ENCODE data around the gene RASL12.
A peak's percentile ranks its signal among the peaks of the same experiment; 100 is the strongest.
"Not testable (repeated sequence)": the region's sequence is repeated elsewhere in the genome, so short reads cannot be mapped to it uniquely, and the experiment has no call there.

The RASL12 gene

DNA sequence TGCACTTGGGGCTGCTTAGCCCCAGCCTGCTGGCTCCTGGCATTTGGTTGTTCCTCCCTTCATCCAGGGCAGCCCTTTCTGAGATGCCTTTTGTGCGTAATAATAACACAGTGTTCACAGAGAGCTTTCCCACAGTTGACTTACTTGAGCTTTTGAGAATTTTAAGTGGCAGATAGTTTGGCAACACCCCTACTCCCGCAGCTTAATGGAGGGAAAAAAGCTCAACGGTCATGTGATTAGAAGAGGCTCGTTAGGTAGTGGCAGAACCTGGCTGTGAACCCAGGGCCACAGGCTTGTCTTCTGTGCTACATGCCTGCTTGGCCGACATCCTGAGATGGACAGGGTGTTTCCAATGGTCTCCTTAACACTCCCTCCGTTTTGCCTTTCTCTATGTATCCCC lies 13.5 kb upstream of the RASL12 start:
- H3K4me3 ChIP-seq (ENCODE audit: low read depth, low read length): no peak overlapping the region
- TF ChIP-seq, protein P1, sequence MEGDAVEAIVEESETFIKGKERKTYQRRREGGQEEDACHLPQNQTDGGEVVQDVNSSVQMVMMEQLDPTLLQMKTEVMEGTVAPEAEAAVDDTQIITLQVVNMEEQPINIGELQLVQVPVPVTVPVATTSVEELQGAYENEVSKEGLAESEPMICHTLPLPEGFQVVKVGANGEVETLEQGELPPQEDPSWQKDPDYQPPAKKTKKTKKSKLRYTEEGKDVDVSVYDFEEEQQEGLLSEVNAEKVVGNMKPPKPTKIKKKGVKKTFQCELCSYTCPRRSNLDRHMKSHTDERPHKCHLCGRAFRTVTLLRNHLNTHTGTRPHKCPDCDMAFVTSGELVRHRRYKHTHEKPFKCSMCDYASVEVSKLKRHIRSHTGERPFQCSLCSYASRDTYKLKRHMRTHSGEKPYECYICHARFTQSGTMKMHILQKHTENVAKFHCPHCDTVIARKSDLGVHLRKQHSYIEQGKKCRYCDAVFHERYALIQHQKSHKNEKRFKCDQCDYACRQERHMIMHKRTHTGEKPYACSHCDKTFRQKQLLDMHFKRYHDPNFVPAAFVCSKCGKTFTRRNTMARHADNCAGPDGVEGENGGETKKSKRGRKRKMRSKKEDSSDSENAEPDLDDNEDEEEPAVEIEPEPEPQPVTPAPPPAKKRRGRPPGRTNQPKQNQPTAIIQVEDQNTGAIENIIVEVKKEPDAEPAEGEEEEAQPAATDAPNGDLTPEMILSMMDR (IDR thresholded peaks at IDR 0.05; ENCODE audit: control insufficient read depth, extremely low read depth, insufficient read depth): no peak
- DNase-seq (ENCODE audit: low read depth): no peak

DNA sequence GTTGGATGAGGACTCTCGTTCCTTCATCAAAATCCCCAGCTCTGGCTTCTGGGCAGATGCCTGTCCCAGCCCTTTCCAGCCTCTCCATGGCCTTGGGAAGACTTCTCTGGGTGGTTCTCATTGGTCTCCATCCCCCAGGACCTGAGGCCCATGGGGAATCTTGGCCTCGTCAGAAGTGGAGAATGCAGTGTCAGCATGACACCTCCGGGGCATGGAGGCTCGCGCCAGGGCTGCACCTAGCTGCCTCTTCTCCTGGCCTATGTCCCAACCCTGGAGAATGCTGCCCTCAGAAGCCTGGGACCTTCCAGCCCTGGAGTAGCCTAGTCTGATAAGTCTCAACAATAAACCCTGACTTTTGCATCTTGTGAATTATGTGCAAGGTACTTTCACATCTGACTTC lies 11.8 kb upstream of the RASL12 start:
- no peak for DNase-seq (ENCODE audit: low read depth)
- H3K4me3 ChIP-seq (ENCODE audit: low read depth, low read length): no peak overlapping the region
- TF ChIP-seq, protein P1 (IDR thresholded peaks at IDR 0.05; ENCODE audit: control insufficient read depth, extremely low read depth, insufficient read depth): no peak

DNA sequence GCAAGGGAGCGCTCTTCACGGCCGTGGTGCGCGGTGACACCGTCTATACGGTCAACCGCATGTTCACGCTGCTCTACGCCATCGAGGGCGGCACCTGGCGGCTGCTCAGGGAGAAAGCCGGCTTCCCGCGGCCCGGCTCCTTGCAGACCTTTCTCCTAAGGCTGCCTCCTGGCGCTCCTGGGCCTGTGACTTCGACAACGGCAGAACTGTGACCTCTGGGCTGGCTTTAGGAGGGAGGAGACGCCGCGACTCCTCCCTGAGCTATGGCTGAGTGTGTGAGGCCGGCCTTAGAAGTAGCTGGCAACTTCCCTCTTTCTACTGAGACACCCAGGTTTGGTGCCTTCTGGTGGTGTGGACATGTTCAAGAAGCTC lies 10.2 kb upstream of the RASL12 start:
- TF ChIP-seq, protein P1 (IDR thresholded peaks at IDR 0.05; ENCODE audit: control insufficient read depth, extremely low read depth, insufficient read depth): peak; percentile 67
- peak; percentile 21 for DNase-seq (ENCODE audit: low read depth)
- H3K4me3 ChIP-seq (ENCODE audit: low read depth, low read length): no peak overlapping the region

DNA sequence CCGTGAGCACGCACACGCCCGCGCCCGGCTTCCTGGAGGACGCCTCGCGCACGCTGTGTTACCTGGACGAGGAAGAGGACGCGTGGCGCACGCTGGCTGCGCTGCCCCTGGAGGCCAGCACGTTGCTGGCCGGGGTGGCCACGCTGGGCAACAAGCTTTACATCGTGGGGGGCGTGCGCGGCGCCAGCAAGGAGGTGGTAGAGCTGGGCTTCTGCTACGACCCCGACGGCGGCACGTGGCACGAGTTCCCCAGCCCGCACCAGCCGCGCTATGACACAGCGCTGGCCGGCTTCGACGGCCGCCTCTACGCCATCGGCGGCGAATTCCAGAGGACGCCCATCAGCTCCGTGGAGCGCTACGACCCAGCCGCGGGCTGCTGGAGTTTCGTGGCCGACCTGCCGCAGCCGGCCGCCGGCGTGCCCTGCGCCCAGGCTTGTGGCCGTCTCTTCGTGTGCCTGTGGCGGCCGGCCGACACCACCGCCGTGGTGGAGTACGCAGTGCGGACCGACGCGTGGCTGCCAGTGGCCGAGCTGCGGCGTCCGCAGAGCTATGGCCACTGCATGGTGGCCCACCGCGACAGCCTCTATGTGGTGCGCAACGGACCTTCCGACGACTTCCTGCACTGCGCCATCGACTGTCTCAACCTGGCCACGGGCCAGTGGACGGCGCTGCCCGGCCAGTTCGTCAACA lies 9.6 kb upstream of the RASL12 start:
- TF ChIP-seq, protein P1 (IDR thresholded peaks at IDR 0.05; ENCODE audit: control insufficient read depth, extremely low read depth, insufficient read depth): no peak
- DNase-seq (ENCODE audit: low read depth): no peak
- no peak overlapping the region for H3K4me3 ChIP-seq (ENCODE audit: low read depth, low read length)

DNA sequence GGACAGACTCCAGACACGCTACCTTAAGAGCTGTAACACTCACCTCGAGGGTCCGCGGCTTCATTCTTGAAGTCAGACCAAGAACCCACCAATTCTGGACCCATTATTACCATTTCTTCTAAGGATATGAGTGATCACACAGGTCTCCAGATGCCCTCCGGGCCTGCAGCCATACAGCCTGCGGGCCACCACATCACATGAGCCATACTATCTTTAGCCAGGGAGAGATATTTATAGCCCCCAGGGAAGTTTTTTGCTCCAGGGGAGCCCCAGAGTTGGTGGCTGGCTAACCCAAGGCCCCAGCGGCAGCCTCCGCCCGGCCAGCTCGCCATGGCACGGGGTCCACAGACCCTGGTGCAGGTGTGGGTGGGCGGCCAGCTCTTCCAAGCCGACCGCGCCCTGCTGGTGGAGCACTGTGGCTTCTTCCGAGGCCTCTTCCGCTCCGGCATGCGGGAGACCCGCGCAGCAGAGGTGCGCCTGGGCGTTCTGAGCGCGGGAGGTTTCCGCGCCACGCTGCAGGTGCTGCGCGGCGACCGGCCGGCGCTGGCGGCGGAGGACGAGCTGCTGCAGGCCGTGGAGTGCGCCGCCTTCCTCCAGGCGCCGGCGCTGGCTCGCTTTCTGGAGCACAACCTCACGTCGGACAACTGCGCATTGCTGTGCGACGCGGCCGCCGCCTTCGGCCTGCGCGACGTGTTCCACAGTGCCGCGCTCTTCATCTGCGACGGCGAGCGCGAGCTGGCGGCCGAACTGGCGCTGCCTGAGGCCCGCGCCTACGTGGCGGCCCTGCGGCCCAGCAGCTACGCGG lies 8.9 kb upstream of the RASL12 start, which contains the start of gene KBTBD13:
KBTBD13 (plus strand) TSS at position 261 of the 805 bp plus-strand sequence; CDS start at position 331, 70 bp downstream.
- TF ChIP-seq, protein P1 (IDR thresholded peaks at IDR 0.05; ENCODE audit: control insufficient read depth, extremely low read depth, insufficient read depth): no peak
- no peak for DNase-seq (ENCODE audit: low read depth)
- H3K4me3 ChIP-seq (ENCODE audit: low read depth, low read length): no peak within 1 kb of the TSS

DNA sequence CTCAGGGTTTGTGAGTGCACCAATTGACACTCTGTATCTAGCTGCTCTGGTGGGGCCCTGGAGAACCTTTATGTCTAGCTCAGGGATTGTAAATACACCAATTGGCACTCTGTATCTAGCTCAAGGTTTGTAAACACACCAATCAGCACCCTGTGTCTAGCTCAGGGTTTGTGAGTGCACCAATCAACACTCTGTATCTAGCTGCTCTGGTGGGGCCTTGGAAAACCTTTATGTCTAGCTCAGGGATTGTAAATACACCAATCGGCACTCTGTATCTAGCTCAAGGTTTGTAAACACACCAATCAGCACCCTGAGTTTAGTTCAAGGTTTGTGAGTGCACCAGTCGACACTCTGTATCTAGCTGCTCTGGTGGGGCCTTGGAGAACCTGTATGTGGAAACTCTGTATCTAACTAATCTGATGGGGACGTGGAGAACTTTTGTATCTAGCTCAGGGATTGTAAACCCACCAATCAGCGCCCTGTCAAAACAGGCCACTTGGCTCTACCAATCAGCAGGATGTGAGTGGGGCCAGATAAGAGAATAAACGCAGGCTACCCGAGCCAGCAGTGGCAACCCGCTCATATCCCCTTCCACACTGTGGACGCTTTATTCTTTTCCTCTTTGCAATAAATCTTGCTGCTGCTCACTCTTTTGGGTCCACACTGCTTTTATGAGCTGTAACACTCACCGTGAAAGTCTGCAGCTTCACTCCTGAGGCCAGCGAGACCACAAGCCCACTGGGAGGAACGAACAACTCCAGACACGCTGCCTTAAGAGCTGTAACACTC lies 8.0 kb upstream of the RASL12 start:
- H3K4me3 ChIP-seq (ENCODE audit: low read depth, low read length); DNase-seq (ENCODE audit: low read depth): not testable (repeated sequence)

DNA sequence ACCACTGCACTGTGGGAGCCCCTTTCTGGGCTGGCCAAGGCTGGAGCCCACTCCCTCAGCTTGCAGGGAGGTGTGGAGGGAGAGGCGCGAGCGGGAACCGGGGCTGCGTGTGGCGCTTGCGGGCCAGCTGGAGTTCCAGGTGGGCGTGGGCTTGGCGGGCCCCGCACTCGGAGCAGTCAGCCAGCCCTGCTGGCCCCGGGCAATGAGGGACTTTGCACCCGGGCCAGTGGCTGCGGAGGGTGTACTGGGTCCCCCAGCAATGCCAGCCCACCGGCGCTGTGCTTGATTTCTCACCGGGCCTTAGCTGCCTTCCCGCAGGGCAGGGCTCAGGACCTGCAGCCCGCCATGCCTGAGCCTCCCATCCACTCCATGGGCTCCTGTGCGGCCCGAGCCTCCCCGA lies 7.2 kb upstream of the RASL12 start:
- not testable (repeated sequence) for DNase-seq (ENCODE audit: low read depth); H3K4me3 ChIP-seq (ENCODE audit: low read depth, low read length)
